GM12878 (cell line): ENCODE data around the gene SIGLEC6. TPM values are rescaled to one million over a fixed set of nuclear protein-coding genes. Genes with fewer than 3 reads are reported as not detected.

Source experiments
- ATAC-seq: fragments of 200-7000 bp; cut with Tn5 transposase; 3 replicates; pipeline ENCODE4 v1.9.1; 2020; ENCODE audit warnings: mild to moderate bottlenecking, moderate library complexity
- BruUV-seq: library from RNA; stranded (reverse); fragments of 400-500 nt; replicated peaks from 2 replicates; lab custom pipeline; 2021; lab: Mats Ljungman, UMichigan
- CTCF ChIA-PET: fragments of 300-600 bp; sonication (Branson Sonifier 250); formaldehyde crosslinking; extraction: SDS; loops from one replicate; lab custom pipeline; 2021; ENCODE audit warnings: inconsistent platforms; lab: Yijun Ruan, JAX
- POLR2A ChIA-PET: fragments of 350-600 bp; formaldehyde crosslinking; extraction: SDS; loops from one replicate; lab custom pipeline; 2021; ENCODE audit warnings: inconsistent platforms; lab: Charles Lee
- RAD21 ChIA-PET: fragments of 300-600 bp; sonication (Branson Sonifier 250); formaldehyde crosslinking; loops from one replicate; lab custom pipeline; 2023; ENCODE audit warnings: antibody characterized with exemption; ENCODE audit not compliant: unreplicated experiment; lab: Charles Lee
- SMC1A ChIA-PET: fragments of 300-600 bp; sonication (Branson Sonifier 250); formaldehyde crosslinking; loops from one replicate; lab custom pipeline; 2023; ENCODE audit not compliant: unreplicated experiment, uncharacterized antibody; lab: Charles Lee
- DNase-seq: peaks from one replicate; pipeline ENCODE4 v3.0.0-alpha.2; 2011; ENCODE audit warnings: low read depth, low spot score
- FAIRE-seq: peaks from 3 replicates; lab custom pipeline; 2011; peaks lifted over from hg19 to GRCh38; lab: Jason Lieb, UNC
- H2AFZ ChIP-seq: 2 replicates; pipeline ENCODE4 v1.6.0; 2011; ENCODE audit warnings: low read depth, low read length, control low read depth; ENCODE audit not compliant: control insufficient read depth
- H3K27ac ChIP-seq: 2 replicates; pipeline ENCODE4 v1.5.1; 2011; ENCODE audit warnings: control low read depth; ENCODE audit not compliant: control insufficient read depth, insufficient read depth
- H3K27me3 ChIP-seq, 2 experiments: replicated peaks in 1 of 2; 2 replicates each; pipeline versions ENCODE4 v1.6.0 to v1.6.1; 2011; ENCODE audit warnings: low read length in 1 of 2; ENCODE audit not compliant: control insufficient read depth in 2 of 2, insufficient read depth in 2 of 2
- H3K36me3 ChIP-seq, 2 experiments: 2 replicates each; pipeline ENCODE4 v1.5.1; 2011; ENCODE audit warnings: low read length in 1 of 2; ENCODE audit not compliant: control insufficient read depth in 2 of 2, insufficient read depth in 2 of 2
- H3K4me1 ChIP-seq: 2 replicates; pipeline ENCODE4 v1.6.1; 2011; ENCODE audit warnings: mild to moderate bottlenecking, low read length, moderate library complexity, mixed read lengths; ENCODE audit not compliant: control insufficient read depth, insufficient read depth
- H3K4me2 ChIP-seq: 2 replicates; pipeline ENCODE4 v1.6.0; 2011; ENCODE audit warnings: control low read depth; ENCODE audit not compliant: control insufficient read depth, insufficient read depth
- H3K4me3 ChIP-seq: fragments of 200-600 bp; sonication (generic); 2 replicates; pipeline ENCODE4 v1.5.1; 2016
- H3K79me2 ChIP-seq: 2 replicates; pipeline ENCODE4 v1.6.0; 2011; ENCODE audit warnings: low read length; ENCODE audit not compliant: control insufficient read depth, insufficient read depth
- H3K9ac ChIP-seq: 2 replicates; pipeline ENCODE4 v1.8.0; 2011; ENCODE audit warnings: low read length, control low read depth, mixed read lengths; ENCODE audit not compliant: control insufficient read depth, insufficient read depth
- H3K9me3 ChIP-seq: replicated peaks from 3 replicates; pipeline ENCODE4 v1.5.1; 2011; ENCODE audit warnings: mild to moderate bottlenecking, low read length; ENCODE audit not compliant: control insufficient read depth, insufficient read depth
- H4K20me1 ChIP-seq: 2 replicates; pipeline ENCODE4 v1.6.0; 2011; ENCODE audit not compliant: control insufficient read depth, insufficient read depth
- ATF7 ChIP-seq: fragments of 450-650 bp; IDR thresholded peaks from 2 replicates; pipeline ENCODE4 v1.6.1; 2016; ENCODE audit warnings: low read depth, mild to moderate bottlenecking
- EP300 ChIP-seq, 2 experiments: fragments of 150-350 bp in 1 of 2; IDR thresholded peaks; 2 replicates each; pipeline ENCODE4 v1.6.1; 2011 to 2012; ENCODE audit warnings: low read depth in 2 of 2, low read length in 2 of 2, borderline replicate concordance in 1 of 2, improper control_type of control experiment in 1 of 2, inconsistent platforms in 1 of 2; ENCODE audit not compliant: control insufficient read depth in 1 of 2
- GABPA ChIP-seq: IDR thresholded peaks from 2 replicates; pipeline ENCODE4 v1.6.1; 2014; ENCODE audit warnings: antibody characterized with exemption, low read depth, mild to moderate bottlenecking, inconsistent platforms
- HCFC1 ChIP-seq: fragments of 150-350 bp; IDR thresholded peaks from 2 replicates; pipeline ENCODE4 v1.6.1; 2014; ENCODE audit warnings: low read length
- MEF2B ChIP-seq: fragments of 450-650 bp; IDR thresholded peaks from 2 replicates; pipeline ENCODE4 v1.6.1; 2018; ENCODE audit warnings: mild to moderate bottlenecking, moderate library complexity; ENCODE audit not compliant: partially characterized antibody, poor library complexity, severe bottlenecking
- MTA3 ChIP-seq: IDR thresholded peaks from 2 replicates; pipeline ENCODE4 v1.6.1; 2012; ENCODE audit warnings: low read length, inconsistent platforms, borderline replicate concordance
- NR2C2 ChIP-seq: IDR thresholded peaks from 2 replicates; pipeline ENCODE4 v1.6.1; 2011; ENCODE audit warnings: borderline replicate concordance, low read depth; ENCODE audit not compliant: control insufficient read depth, insufficient read length
- NR2F1 ChIP-seq: fragments of 450-650 bp; conservative IDR thresholded peaks from 2 replicates; pipeline ENCODE4 v1.6.1; 2017; ENCODE audit warnings: mild to moderate bottlenecking
- ZSCAN29 ChIP-seq: fragments of 450-650 bp; IDR thresholded peaks from 2 replicates; pipeline ENCODE4 v1.6.1; 2017; ENCODE audit warnings: mild to moderate bottlenecking, moderate library complexity
- WGBS: methylation state at CpG from one replicate; pipeline ENCODE4 v1.1.6; 2016; ENCODE audit warnings: low lambda C conversion rate; ENCODE audit not compliant: insufficient replicate concordance, insufficient coverage; ENCODE audit errors: missing lambda C conversion rate; 5-methylcytosine and 5-hydroxymethylcytosine counted together
- in situ Hi-C: fragments of 300-500 bp; cut with MboI; formaldehyde crosslinking; loops from 9 replicates; pipeline ENCODE4 v1.14.3; 2018; ENCODE audit warnings: mixed read lengths
- intact Hi-C: fragments of 100-400 bp; cut with micrococcal nuclease; formaldehyde crosslinking; loops from one replicate; pipeline ENCODE4 v1.14.2; 2022; ENCODE audit not compliant: unreplicated experiment
- polyA plus RNA-seq, 11 experiments: library from polyadenylated mRNA; depleted of rRNA in 4 of 11; unstranded in 6 of 11; stranded (reverse) in 5 of 11; fragments of >200 nt; fragmentation: Nextera tagmentation in 4 of 11; fragmentation: Illumina TruSeq in 1 of 11; extraction: Ambion mirVana in 4 of 11; extraction: Trizol in 1 of 11; gene quantifications; 1 replicate in 1 of 11; 2 replicates in 10 of 11; pipeline versions ENCODE4 v1.2.1 to v1.2.3, GENCODE V29; 2011 to 2016; ENCODE audit warnings: inconsistent platforms in 2 of 11, missing spikeins in 2 of 11, low read depth in 1 of 11
- total RNA-seq, 4 experiments: library from RNA; depleted of rRNA in 3 of 4; stranded (reverse); fragments of >200 nt in 3 of 4; fragmentation: Illumina TruSeq in 1 of 4; extraction: Trizol in 1 of 4; gene quantifications; 2 replicates each; pipeline versions ENCODE4 v1.2.1 to v1.2.3, GENCODE V29; 2013 to 2021
- TF ChIP-seq, protein P1 (sequence below): fragments of 450-650 bp; IDR thresholded peaks from 2 replicates; pipeline ENCODE4 v1.6.1; 2017; ENCODE audit warnings: low read depth, mild to moderate bottlenecking, moderate library complexity
- TF ChIP-seq, protein P2 (sequence below): fragments of 450-650 bp; formaldehyde crosslinking; IDR thresholded peaks from 2 replicates; pipeline ENCODE4 v1.5.0; 2022; ENCODE audit warnings: mild to moderate bottlenecking, missing genetic modification characterization
- TF ChIP-seq, protein P3 (sequence below): fragments of 450-650 bp; IDR thresholded peaks from 2 replicates; pipeline ENCODE4 v1.6.1; 2017; ENCODE audit warnings: borderline replicate concordance

SIGLEC6 gene
- total and polyA plus RNA-seq, 10 of the 15 experiments (the other 5 are each of a cell fraction or from before 2014, with no cell fraction given): 0.08 to 0.40 (median 0.27) TPM; not detected in 2

DNA sequence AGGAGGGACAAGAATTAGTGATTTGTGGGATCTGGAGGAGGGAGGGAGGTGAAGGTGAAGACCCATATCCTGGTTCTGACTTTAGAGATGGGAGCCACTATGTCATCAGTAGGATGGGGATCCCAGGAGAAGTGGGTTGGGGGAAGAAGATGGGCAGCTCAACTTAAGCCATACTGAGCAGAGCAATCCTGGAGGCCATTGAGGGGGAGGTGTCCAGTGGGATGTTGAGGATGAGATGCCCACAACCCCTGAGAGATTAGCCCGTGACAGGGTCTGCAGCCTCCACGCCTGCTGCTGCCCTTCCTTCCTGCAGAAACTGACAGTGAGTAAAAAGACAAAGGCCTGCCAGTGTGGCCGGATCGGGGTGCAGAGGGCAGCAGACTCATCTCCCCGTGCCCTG lies 11.2 kb upstream of the SIGLEC6 start:
- Histone ChIP-seq H3K4me1 (peaks cover 17% of the 10 kb centered on the region), H2AFZ (no peak overlapping the region)
- no peak for FAIRE-seq
- RAD21 ChIA-PET: no interaction called here
- TF ChIP-seq HCFC1: no peak
- no peak for TF ChIP-seq ATF7
- no peak for TF ChIP-seq ZSCAN29
- TF ChIP-seq, protein P1, sequence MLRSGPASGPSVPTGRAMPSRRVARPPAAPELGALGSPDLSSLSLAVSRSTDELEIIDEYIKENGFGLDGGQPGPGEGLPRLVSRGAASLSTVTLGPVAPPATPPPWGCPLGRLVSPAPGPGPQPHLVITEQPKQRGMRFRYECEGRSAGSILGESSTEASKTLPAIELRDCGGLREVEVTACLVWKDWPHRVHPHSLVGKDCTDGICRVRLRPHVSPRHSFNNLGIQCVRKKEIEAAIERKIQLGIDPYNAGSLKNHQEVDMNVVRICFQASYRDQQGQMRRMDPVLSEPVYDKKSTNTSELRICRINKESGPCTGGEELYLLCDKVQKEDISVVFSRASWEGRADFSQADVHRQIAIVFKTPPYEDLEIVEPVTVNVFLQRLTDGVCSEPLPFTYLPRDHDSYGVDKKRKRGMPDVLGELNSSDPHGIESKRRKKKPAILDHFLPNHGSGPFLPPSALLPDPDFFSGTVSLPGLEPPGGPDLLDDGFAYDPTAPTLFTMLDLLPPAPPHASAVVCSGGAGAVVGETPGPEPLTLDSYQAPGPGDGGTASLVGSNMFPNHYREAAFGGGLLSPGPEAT: no peak
- TF ChIP-seq, protein P2, sequence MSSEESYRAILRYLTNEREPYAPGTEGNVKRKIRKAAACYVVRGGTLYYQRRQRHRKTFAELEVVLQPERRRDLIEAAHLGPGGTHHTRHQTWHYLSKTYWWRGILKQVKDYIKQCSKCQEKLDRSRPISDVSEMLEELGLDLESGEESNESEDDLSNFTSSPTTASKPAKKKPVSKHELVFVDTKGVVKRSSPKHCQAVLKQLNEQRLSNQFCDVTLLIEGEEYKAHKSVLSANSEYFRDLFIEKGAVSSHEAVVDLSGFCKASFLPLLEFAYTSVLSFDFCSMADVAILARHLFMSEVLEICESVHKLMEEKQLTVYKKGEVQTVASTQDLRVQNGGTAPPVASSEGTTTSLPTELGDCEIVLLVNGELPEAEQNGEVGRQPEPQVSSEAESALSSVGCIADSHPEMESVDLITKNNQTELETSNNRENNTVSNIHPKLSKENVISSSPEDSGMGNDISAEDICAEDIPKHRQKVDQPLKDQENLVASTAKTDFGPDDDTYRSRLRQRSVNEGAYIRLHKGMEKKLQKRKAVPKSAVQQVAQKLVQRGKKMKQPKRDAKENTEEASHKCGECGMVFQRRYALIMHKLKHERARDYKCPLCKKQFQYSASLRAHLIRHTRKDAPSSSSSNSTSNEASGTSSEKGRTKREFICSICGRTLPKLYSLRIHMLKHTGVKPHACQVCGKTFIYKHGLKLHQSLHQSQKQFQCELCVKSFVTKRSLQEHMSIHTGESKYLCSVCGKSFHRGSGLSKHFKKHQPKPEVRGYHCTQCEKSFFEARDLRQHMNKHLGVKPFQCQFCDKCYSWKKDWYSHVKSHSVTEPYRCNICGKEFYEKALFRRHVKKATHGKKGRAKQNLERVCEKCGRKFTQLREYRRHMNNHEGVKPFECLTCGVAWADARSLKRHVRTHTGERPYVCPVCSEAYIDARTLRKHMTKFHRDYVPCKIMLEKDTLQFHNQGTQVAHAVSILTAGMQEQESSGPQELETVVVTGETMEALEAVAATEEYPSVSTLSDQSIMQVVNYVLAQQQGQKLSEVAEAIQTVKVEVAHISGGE (CRISPR knock-in tag): no peak
- no peak for TF ChIP-seq EP300 (IDR thresholded peaks at IDR 0.05; ENCODE audit: borderline replicate concordance in 1 of 2, control insufficient read depth in 1 of 2, low read depth in 2 of 2, low read length in 2 of 2)
- no peak for TF ChIP-seq MEF2B
- no peak for TF ChIP-seq GABPA
- TF ChIP-seq, protein P3, sequence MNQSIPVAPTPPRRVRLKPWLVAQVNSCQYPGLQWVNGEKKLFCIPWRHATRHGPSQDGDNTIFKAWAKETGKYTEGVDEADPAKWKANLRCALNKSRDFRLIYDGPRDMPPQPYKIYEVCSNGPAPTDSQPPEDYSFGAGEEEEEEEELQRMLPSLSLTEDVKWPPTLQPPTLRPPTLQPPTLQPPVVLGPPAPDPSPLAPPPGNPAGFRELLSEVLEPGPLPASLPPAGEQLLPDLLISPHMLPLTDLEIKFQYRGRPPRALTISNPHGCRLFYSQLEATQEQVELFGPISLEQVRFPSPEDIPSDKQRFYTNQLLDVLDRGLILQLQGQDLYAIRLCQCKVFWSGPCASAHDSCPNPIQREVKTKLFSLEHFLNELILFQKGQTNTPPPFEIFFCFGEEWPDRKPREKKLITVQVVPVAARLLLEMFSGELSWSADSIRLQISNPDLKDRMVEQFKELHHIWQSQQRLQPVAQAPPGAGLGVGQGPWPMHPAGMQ: no peak
- no peak for TF ChIP-seq MTA3
- no peak for TF ChIP-seq NR2F1
- no peak for TF ChIP-seq NR2C2
- TF ChIP-seq, all 136 proteins: peak for 0
- Histone ChIP-seq H3K9ac (no peak overlapping the region), H3K4me2 (no peak overlapping the region), H3K4me3 (no peak overlapping the region), H3K79me2 (no peaks in the 10 kb centered on the region), H4K20me1 (no peaks in the 10 kb centered on the region), H3K9me3 (no peaks in the 10 kb centered on the region), H3K27me3 (no peaks in the 10 kb centered on the region), H3K36me3 (no peaks in the 10 kb centered on the region), H3K27ac (no peak overlapping the region)
- SMC1A ChIA-PET: no interaction called here
- POLR2A ChIA-PET: no interaction called here
- ATAC-seq: no peak
- DNase-seq: no peak
- CTCF ChIA-PET: interaction anchor here (1.2 kb wide), 1 partner anchor 27 kb away, joined by 3 read pairs; no protein-coding TSS in a partner anchor
- WGBS: 28% methylated on average over 5 of the region's 5 CpGs
- intact Hi-C loops (no loop called here), in situ Hi-C loops (no loop called here)
- BruUV-seq: no TSS peak
